ENCODE measurements around the gene SIAE.

The SIAE gene

GRCh38 chr11:124648610-124649009, 24.9 kb downstream of the SIAE start:
- Mint-ChIP-seq H3K9me3 (no peaks in the 10 kb centered on the region), H3K27ac (no peak overlapping the region), H3K36me3 (ENCODE audit: low read depth) (peaks cover 1% of the 10 kb centered on the region), H3K27me3 (no peaks in the 10 kb centered on the region), H3K4me1 (peaks cover 3% of the 10 kb centered on the region), H3K4me3 (no peak overlapping the region)
- ATAC-seq (no peak), DNase-seq (no peak)

- no peaks in the 10 kb centered on the region for H3K36me3 Mint-ChIP-seq (ENCODE audit: low read depth)
- no peak for DNase-seq
- no peaks in the 10 kb centered on the region for H3K9me3 Mint-ChIP-seq
- ATAC-seq = no peak
- H3K4me3 Mint-ChIP-seq = no peak overlapping the region
- H3K4me1 Mint-ChIP-seq = peaks cover 3% of the 10 kb centered on the region
- no peak overlapping the region for H3K27ac Mint-ChIP-seq
- H3K27me3 Mint-ChIP-seq = no peaks in the 10 kb centered on the region
Measured at GRCh38 chr11:124646148-124646547, 27.4 kb downstream of the SIAE start.

- no peak for ATAC-seq
- H3K9me3 Mint-ChIP-seq = no peaks in the 10 kb centered on the region
- peak; percentile 18 for DNase-seq
- no peak overlapping the region for H3K4me3 Mint-ChIP-seq
- H3K36me3 Mint-ChIP-seq (ENCODE audit: low read depth) = no peaks in the 10 kb centered on the region
- peaks cover 3% of the 10 kb centered on the region for H3K4me1 Mint-ChIP-seq
- no peak overlapping the region for H3K27ac Mint-ChIP-seq
- H3K27me3 Mint-ChIP-seq = no peaks in the 10 kb centered on the region
Measured at GRCh38 chr11:124644426-124645280, 28.9 kb downstream of the SIAE start.

- Mint-ChIP-seq H3K9me3 (no peaks in the 10 kb centered on the region), H3K36me3 (ENCODE audit: low read depth) (no peaks in the 10 kb centered on the region), H3K4me3 (no peak overlapping the region), H3K27me3 (no peaks in the 10 kb centered on the region), H3K27ac (no peak overlapping the region), H3K4me1 (peaks cover 3% of the 10 kb centered on the region)
- no peak for ATAC-seq
- DNase-seq = no peak
Measured at GRCh38 chr11:124643605-124644425, 29.7 kb downstream of the SIAE start.

GRCh38 chr11:124643042-124643604, 30.4 kb downstream of the SIAE start:
- ATAC-seq = no peak
- peaks cover 3% of the 10 kb centered on the region for H3K4me1 Mint-ChIP-seq
- DNase-seq = no peak
- H3K36me3 Mint-ChIP-seq (ENCODE audit: low read depth) = peaks cover 3% of the 10 kb centered on the region
- H3K4me3 Mint-ChIP-seq = no peak overlapping the region
- H3K27ac Mint-ChIP-seq = no peak overlapping the region
- H3K9me3 Mint-ChIP-seq = no peaks in the 10 kb centered on the region
- no peaks in the 10 kb centered on the region for H3K27me3 Mint-ChIP-seq

GRCh38 chr11:124642628-124643027, 30.9 kb downstream of the SIAE start:
- H3K4me1 Mint-ChIP-seq = peaks cover 3% of the 10 kb centered on the region
- peaks cover 3% of the 10 kb centered on the region for H3K36me3 Mint-ChIP-seq (ENCODE audit: low read depth)
- H3K9me3 Mint-ChIP-seq = no peaks in the 10 kb centered on the region
- no peak overlapping the region for H3K27ac Mint-ChIP-seq
- ATAC-seq = no peak
- no peak overlapping the region for H3K4me3 Mint-ChIP-seq
- no peaks in the 10 kb centered on the region for H3K27me3 Mint-ChIP-seq
- no peak for DNase-seq

GRCh38 chr11:124640666-124641065, 32.9 kb downstream of the SIAE start:
- Mint-ChIP-seq H3K27me3 (no peaks in the 10 kb centered on the region), H3K4me3 (no peak overlapping the region), H3K9me3 (no peaks in the 10 kb centered on the region), H3K4me1 (no peaks in the 10 kb centered on the region), H3K36me3 (ENCODE audit: low read depth) (peaks cover 15% of the 10 kb centered on the region), H3K27ac (no peak overlapping the region)
- no peak for ATAC-seq
- no peak for DNase-seq

GRCh38 chr11:124639186-124639585, 34.4 kb downstream of the SIAE start:
- H3K27ac Mint-ChIP-seq = no peak overlapping the region
- peaks cover 16% of the 10 kb centered on the region for H3K36me3 Mint-ChIP-seq (ENCODE audit: low read depth)
- H3K4me1 Mint-ChIP-seq = no peaks in the 10 kb centered on the region
- DNase-seq (no peak), ATAC-seq (no peak)
- H3K27me3 Mint-ChIP-seq = no peaks in the 10 kb centered on the region
- H3K4me3 Mint-ChIP-seq = no peak overlapping the region
- no peaks in the 10 kb centered on the region for H3K9me3 Mint-ChIP-seq

GRCh38 chr11:124638500-124638899, 35.0 kb downstream of the SIAE start:
- H3K4me1 Mint-ChIP-seq = no peaks in the 10 kb centered on the region
- no peaks in the 10 kb centered on the region for H3K27me3 Mint-ChIP-seq
- no peak overlapping the region for H3K27ac Mint-ChIP-seq
- peaks cover 22% of the 10 kb centered on the region for H3K36me3 Mint-ChIP-seq (ENCODE audit: low read depth)
- ATAC-seq = no peak
- no peak overlapping the region for H3K4me3 Mint-ChIP-seq
- no peaks in the 10 kb centered on the region for H3K9me3 Mint-ChIP-seq
- no peak for DNase-seq

- H3K27me3 Mint-ChIP-seq = no peaks in the 10 kb centered on the region
- H3K9me3 Mint-ChIP-seq = no peaks in the 10 kb centered on the region
- DNase-seq = no peak
- ATAC-seq = no peak
- H3K4me1 Mint-ChIP-seq = no peaks in the 10 kb centered on the region
- peaks cover 40% of the 10 kb centered on the region for H3K36me3 Mint-ChIP-seq (ENCODE audit: low read depth)
- H3K27ac Mint-ChIP-seq = peak overlapping the region; percentile 29
- H3K4me3 Mint-ChIP-seq = no peak overlapping the region
Measured at GRCh38 chr11:124635932-124636331, 37.6 kb downstream of the SIAE start.

GRCh38 chr11:124633355-124633754, 40.2 kb downstream of the SIAE start:
- Mint-ChIP-seq H3K4me3 (no peak overlapping the region), H3K9me3 (no peaks in the 10 kb centered on the region), H3K4me1 (no peaks in the 10 kb centered on the region), H3K27me3 (no peaks in the 10 kb centered on the region), H3K36me3 (ENCODE audit: low read depth) (peaks cover 53% of the 10 kb centered on the region), H3K27ac (no peak overlapping the region)
- ATAC-seq = no peak
- no peak for DNase-seq

GRCh38 chr11:124629961-124630360, 43.6 kb downstream of the SIAE start:
- Mint-ChIP-seq H3K27ac (peak overlapping the region; percentile 1), H3K36me3 (ENCODE audit: low read depth) (peaks cover 61% of the 10 kb centered on the region), H3K4me1 (peaks cover under 1% of the 10 kb centered on the region), H3K4me3 (no peak overlapping the region), H3K27me3 (no peaks in the 10 kb centered on the region), H3K9me3 (no peaks in the 10 kb centered on the region)
- DNase-seq (no peak), ATAC-seq (no peak)

- DNase-seq = no peak
- Mint-ChIP-seq H3K36me3 (ENCODE audit: low read depth) (peaks cover 51% of the 10 kb centered on the region), H3K9me3 (no peaks in the 10 kb centered on the region), H3K27me3 (no peaks in the 10 kb centered on the region), H3K4me1 (peaks cover 10% of the 10 kb centered on the region), H3K4me3 (no peak overlapping the region), H3K27ac (peak overlapping the region; percentile 18)
- ATAC-seq = no peak
Measured at GRCh38 chr11:124627546-124627945, 46.0 kb downstream of the SIAE start.

GRCh38 chr11:124625504-124626168, 47.9 kb downstream of the SIAE start:
- Mint-ChIP-seq H3K4me3 (no peak overlapping the region), H3K27ac (no peak overlapping the region), H3K4me1 (peaks cover 10% of the 10 kb centered on the region), H3K36me3 (ENCODE audit: low read depth) (peaks cover 37% of the 10 kb centered on the region), H3K27me3 (no peaks in the 10 kb centered on the region), H3K9me3 (no peaks in the 10 kb centered on the region)
- ATAC-seq = no peak
- no peak for DNase-seq

All from activated naive CD8-positive, alpha-beta T cell treated with anti-CD3 and anti-CD28 coated beads, Interleukin-2, amount 50 U/mL, for 24 hours (primary cell).